Peyer's patch (tissue), 4 donors: Measurements from ENCODE around the gene C1orf226. TPM values are rescaled to one million over a fixed set of nuclear protein-coding genes. Genes with fewer than 3 reads are reported as not detected.

ENCODE experiments used
- DNase-seq, 3 donors: peaks; one replicate each; pipeline ENCODE4 v3.0.0-alpha.2; 2017 to 2019
- H3K27ac ChIP-seq, 4 donors: fragments of 200-600 bp; sonication (generic); one replicate each; pipeline ENCODE4 v1.5.1; 2016 to 2019
- H3K27me3 ChIP-seq, 2 donors: fragments of 200-600 bp; sonication (generic); one replicate each; pipeline ENCODE4 v1.5.1; 2019
- H3K36me3 ChIP-seq, 3 donors: fragments of 200-600 bp; sonication (generic); one replicate each; pipeline ENCODE4 v1.5.1; 2016 to 2019
- H3K4me1 ChIP-seq, 4 donors: fragments of 200-600 bp; sonication (generic); one replicate each; pipeline ENCODE4 v1.5.1; 2016 to 2019
- H3K4me3 ChIP-seq, 4 donors: fragments of 200-600 bp; sonication (generic); 1 replicate in 3 of 4; 2 replicates in 1 of 4; pipeline ENCODE4 v1.5.1; 2016 to 2019; ENCODE audit warnings: mild to moderate bottlenecking in 1 of 4
- H3K9me3 ChIP-seq, 4 donors: fragments of 200-600 bp; sonication (generic); one replicate each; pipeline ENCODE4 v1.5.1; 2016 to 2019; ENCODE audit warnings: mild to moderate bottlenecking in 1 of 4
- CTCF ChIP-seq, 6 experiments: fragments of 450-650 bp in 4 of 6; fragments of 200-600 bp in 2 of 6; sonication (generic) in 1 of 6; IDR thresholded peaks; one replicate each; pipeline ENCODE4 v1.5.1; 2017 to 2019; ENCODE audit warnings: antibody characterized with exemption in 6 of 6, mild to moderate bottlenecking in 3 of 6, moderate library complexity in 1 of 6
- POLR2A ChIP-seq, 2 donors: fragments of 450-650 bp; IDR thresholded peaks; one replicate each; pipeline ENCODE4 v1.5.1; 2017; ENCODE audit warnings: antibody characterized with exemption in 2 of 2, mild to moderate bottlenecking in 2 of 2, moderate library complexity in 2 of 2
- total RNA-seq, 4 donors: library from RNA; depleted of rRNA; stranded (reverse); fragments of >200 nt; gene quantifications; one replicate each; pipeline ENCODE4 v1.1.0, GENCODE V29; 2016

C1orf226 gene
- total RNA-seq, 4 donors from 2014 or later = 5.0 to 36.8 (median 26.2) TPM

- H3K36me3 ChIP-seq = peaks cover 0 to 6% (median 0%) of the 10 kb centered on the region in 3 donors
- DNase-seq = peak in 1 of 3 donors; percentile 9
- no peak overlapping the region for H3K27ac ChIP-seq
- no peak for TF ChIP-seq POLR2A (IDR thresholded peaks at IDR 0.05)
- TF ChIP-seq CTCF (IDR thresholded peaks at IDR 0.05) = no peak
- H3K4me3 ChIP-seq = no peak overlapping the region
- no peaks in the 10 kb centered on the region for H3K9me3 ChIP-seq
- H3K27me3 ChIP-seq = no peaks in the 10 kb centered on the region
- no peaks in the 10 kb centered on the region for H3K4me1 ChIP-seq
Measured at GRCh38 chr1:162361349-162361748, 20.2 kb upstream of the C1orf226 start.

- H3K4me1 ChIP-seq = peaks cover 0 to 7% (median 0%) of the 10 kb centered on the region in 4 donors
- H3K36me3 ChIP-seq = no peaks in the 10 kb centered on the region
- DNase-seq = no peak
- TF ChIP-seq POLR2A (IDR thresholded peaks at IDR 0.05) = no peak
- no peak for TF ChIP-seq CTCF (IDR thresholded peaks at IDR 0.05)
- H3K9me3 ChIP-seq = no peaks in the 10 kb centered on the region
- no peak overlapping the region for H3K27ac ChIP-seq
- H3K27me3 ChIP-seq = no peaks in the 10 kb centered on the region
- no peak overlapping the region for H3K4me3 ChIP-seq
Measured at GRCh38 chr1:162363823-162364222, 17.7 kb upstream of the C1orf226 start.

GRCh38 chr1:162364498-162364897 lies 17.0 kb upstream of the C1orf226 start:
- Histone ChIP-seq H3K36me3 (no peaks in the 10 kb centered on the region), H3K27ac (no peak overlapping the region), H3K9me3 (no peaks in the 10 kb centered on the region), H3K4me3 (no peak overlapping the region), H3K4me1 (peaks cover 0 to 9% (median 1%) of the 10 kb centered on the region in 4 donors), H3K27me3 (no peaks in the 10 kb centered on the region)
- TF ChIP-seq CTCF (IDR thresholded peaks at IDR 0.05) (no peak), POLR2A (IDR thresholded peaks at IDR 0.05) (no peak)
- no peak for DNase-seq

GRCh38 chr1:162365284-162366020 lies 16.1 kb upstream of the C1orf226 start:
- Histone ChIP-seq H3K27me3 (no peaks in the 10 kb centered on the region), H3K4me3 (no peak overlapping the region), H3K36me3 (no peaks in the 10 kb centered on the region), H3K4me1 (peaks cover 0 to 9% (median 1%) of the 10 kb centered on the region in 4 donors), H3K27ac (peak overlapping the region in 2 of 4 donors; percentile 17 to 64), H3K9me3 (no peaks in the 10 kb centered on the region)
- no peak for DNase-seq
- TF ChIP-seq CTCF (IDR thresholded peaks at IDR 0.05) (peak in 1 of 6 experiments; percentile 8), POLR2A (IDR thresholded peaks at IDR 0.05) (no peak)

GRCh38 chr1:162366149-162366548 lies 15.4 kb upstream of the C1orf226 start:
- no peak for DNase-seq
- Histone ChIP-seq H3K36me3 (no peaks in the 10 kb centered on the region), H3K27ac (peak overlapping the region in 1 of 4 donors; percentile 64), H3K27me3 (no peaks in the 10 kb centered on the region), H3K4me3 (no peak overlapping the region), H3K9me3 (no peaks in the 10 kb centered on the region), H3K4me1 (peaks cover 0 to 9% (median 1%) of the 10 kb centered on the region in 4 donors)
- TF ChIP-seq POLR2A (IDR thresholded peaks at IDR 0.05) (no peak), CTCF (IDR thresholded peaks at IDR 0.05) (no peak)
